Activated CD4-positive, alpha-beta T cell treated with anti-CD3 and anti-CD28 coated beads, Interleukin-2, amount 10 ng/mL, durations not matched to agents 7 days and 5 days (primary cell): ENCODE results near the gene PCGF2. TPM values are rescaled to one million over a fixed set of nuclear protein-coding genes. Genes with fewer than 3 reads are reported as not detected.
A peak's percentile ranks its signal among the peaks of the same experiment; 100 is the strongest.

Experiments
- CTCF ChIA-PET: fragments of 350-600 bp; sonication (Branson Sonifier 250); formaldehyde crosslinking; loops from one replicate; lab custom pipeline; 2021; ENCODE audit warnings: antibody characterized with exemption; lab: Charles Lee
- POLR2A ChIA-PET: fragments of 350-600 bp; sonication (Branson Sonifier 250); formaldehyde crosslinking; loops from one replicate; lab custom pipeline; 2021; ENCODE audit warnings: antibody characterized with exemption; lab: Charles Lee
- DNase-seq: peaks from one replicate; pipeline ENCODE4 v3.0.0-alpha.2; 2020
- H3K27ac Mint-ChIP-seq: one replicate; pipeline ENCODE4 v1.8.0; 2021; ENCODE audit warnings: mild to moderate bottlenecking, moderate library complexity, mixed read lengths
- H3K27me3 Mint-ChIP-seq: one replicate; pipeline ENCODE4 v1.8.0; 2021; ENCODE audit warnings: mixed read lengths
- H3K36me3 Mint-ChIP-seq: one replicate; pipeline ENCODE4 v1.8.0; 2021; ENCODE audit warnings: low read depth, mixed read lengths
- H3K4me1 Mint-ChIP-seq: one replicate; pipeline ENCODE4 v1.8.0; 2021; ENCODE audit warnings: mixed read lengths
- H3K4me3 Mint-ChIP-seq: one replicate; pipeline ENCODE4 v1.8.0; 2021; ENCODE audit warnings: mild to moderate bottlenecking, moderate library complexity, mixed read lengths
- H3K9me3 Mint-ChIP-seq: one replicate; pipeline ENCODE4 v1.8.0; 2021; ENCODE audit warnings: mixed read lengths
- total RNA-seq, 2 experiments: library from RNA; stranded (reverse); gene quantifications; one replicate each; pipeline ENCODE4 v1.2.3, GENCODE V29; 2021

Gene PCGF2
- total RNA-seq, 2 experiments from 2014 or later = 0.22 to 0.23 TPM

DNA sequence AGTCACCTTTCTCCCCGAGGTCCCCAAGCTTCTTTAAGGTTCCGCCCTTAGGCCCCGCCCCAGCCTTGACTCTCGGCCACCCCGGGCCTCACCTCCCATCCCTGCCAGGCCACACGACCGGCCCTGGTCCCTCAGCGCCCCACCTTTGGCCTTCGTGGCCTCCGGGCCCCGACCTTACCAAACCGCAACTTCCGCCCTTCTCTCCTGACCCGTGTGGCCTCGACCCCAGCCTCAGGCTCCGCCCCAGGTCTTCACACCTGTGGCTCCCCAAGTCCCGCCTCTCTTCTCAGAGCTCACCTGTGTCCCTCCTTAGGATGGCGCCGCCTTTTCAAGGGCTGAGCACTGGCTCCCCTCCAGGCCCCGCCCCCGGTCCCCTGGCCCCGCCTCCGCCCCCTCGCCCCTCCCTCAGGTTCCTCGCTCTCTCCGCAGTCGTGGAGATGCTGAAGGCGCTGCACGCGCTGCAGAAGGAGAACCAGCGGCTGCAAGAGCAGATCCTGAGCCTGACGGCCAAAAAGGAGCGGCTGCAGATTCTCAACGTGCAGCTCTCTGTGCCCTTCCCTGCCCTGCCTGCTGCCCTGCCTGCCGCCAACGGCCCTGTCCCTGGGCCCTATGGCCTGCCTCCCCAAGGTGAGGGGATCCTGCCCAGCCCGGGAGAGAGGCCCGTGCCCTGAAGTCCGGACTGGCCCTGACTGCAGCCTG is 28.0 kb downstream of the PCGF2 start:
- peaks cover 51% of the 10 kb centered on the region for H3K36me3 Mint-ChIP-seq

DNA sequence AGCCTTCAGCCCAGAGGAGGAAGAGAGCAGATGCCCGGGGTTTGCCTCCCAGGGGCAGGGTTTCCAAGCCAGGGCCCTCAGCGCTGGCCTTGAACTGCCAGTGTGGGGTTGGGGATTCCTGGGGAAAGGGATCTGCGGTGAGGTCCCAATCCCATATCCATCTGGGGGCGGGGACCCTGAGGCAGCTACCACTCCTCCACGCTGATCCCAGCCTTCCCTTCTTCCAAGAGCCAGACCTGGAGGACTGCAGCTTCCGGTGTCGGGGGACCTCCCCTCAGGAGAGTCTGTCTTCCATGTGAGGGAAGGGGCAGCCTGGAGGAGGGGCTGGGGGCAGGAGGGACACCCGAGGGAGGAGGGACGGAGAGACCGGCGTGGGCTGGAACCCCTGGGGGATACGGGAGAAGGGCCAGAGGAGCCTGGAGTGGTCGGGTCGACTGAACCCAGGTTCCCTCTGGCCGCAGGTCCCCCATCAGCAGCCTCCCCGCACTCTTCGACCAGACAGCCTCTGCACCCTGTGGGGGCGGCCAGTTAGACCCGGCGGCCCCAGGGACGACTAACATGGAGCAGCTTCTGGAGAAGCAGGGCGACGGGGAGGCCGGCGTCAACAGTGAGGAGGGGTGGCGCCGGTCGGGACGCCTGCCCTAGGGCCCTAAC is 28.7 kb downstream of the PCGF2 start:
- peak overlapping the region; percentile 31 for H3K27ac Mint-ChIP-seq
- DNase-seq = no peak
- H3K27me3 Mint-ChIP-seq = no peaks in the 10 kb centered on the region
- no peak overlapping the region for H3K4me3 Mint-ChIP-seq
- ChIA-PET CTCF (interaction anchor here (0.9 to 1.9 kb wide), 6 partner anchors 8 to 21 kb away, joined by 3 to 7 read pairs (median 4); partner anchors contain the start of gene CISD3), POLR2A (interaction anchor here (0.6 to 1.0 kb wide), 3 partner anchors 8 to 15 kb away, joined by 3 to 10 read pairs (median 3); partner anchors contain the start of gene MLLT6)
- no peaks in the 10 kb centered on the region for H3K9me3 Mint-ChIP-seq
- peaks cover 51% of the 10 kb centered on the region for H3K36me3 Mint-ChIP-seq
- peaks cover 28% of the 10 kb centered on the region for H3K4me1 Mint-ChIP-seq

More for the DNA sequence above, 28.0 kb downstream of the PCGF2 start:
- Mint-ChIP-seq H3K4me3 (no peak overlapping the region), H3K27me3 (no peaks in the 10 kb centered on the region), H3K9me3 (no peaks in the 10 kb centered on the region), H3K27ac (peak overlapping the region; percentile 41), H3K4me1 (peaks cover 31% of the 10 kb centered on the region)
- no peak for DNase-seq
- ChIA-PET POLR2A (interaction anchor here (0.6 kb wide), 1 partner anchor 8 kb away, joined by 3 read pairs; no protein-coding TSS in a partner anchor), CTCF (interaction anchor here (1.5 to 1.9 kb wide), 3 partner anchors 9 to 11 kb away, joined by 3 to 7 read pairs (median 4); no protein-coding TSS in a partner anchor)

DNA sequence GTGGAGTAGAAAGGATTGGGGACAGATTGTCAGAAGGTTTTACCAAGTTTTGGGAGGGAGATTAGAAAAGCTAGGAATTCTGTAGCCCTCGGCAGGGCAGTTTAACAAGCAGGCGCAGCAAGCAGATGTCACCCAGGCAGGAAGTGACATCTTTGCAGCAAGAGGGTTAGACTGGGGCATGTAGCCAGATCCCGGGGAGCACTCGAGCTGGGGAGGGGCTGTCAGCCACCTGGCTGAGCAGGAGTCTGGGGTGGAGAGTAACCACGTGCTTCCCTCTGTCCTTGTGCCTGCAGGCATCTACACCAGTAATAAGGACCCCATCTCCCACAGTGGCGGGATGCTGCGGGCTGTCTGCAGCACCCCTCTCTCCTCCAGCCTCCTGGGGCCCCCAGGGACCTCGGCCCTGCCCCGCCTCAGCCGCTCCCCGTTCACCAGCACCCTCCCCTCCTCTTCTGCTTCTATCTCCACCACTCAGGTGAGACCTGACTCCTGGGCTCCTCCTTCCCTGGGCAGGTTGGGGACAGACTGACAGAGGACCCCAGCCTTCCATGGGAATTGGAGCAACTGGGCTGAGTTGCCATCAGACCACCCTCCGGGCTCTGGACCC is 30.9 kb downstream of the PCGF2 start:
- Mint-ChIP-seq H3K27me3 (no peaks in the 10 kb centered on the region), H3K27ac (peak overlapping the region; percentile 11), H3K9me3 (no peaks in the 10 kb centered on the region), H3K4me3 (no peak overlapping the region), H3K36me3 (peaks cover 60% of the 10 kb centered on the region), H3K4me1 (peaks cover 33% of the 10 kb centered on the region)
- CTCF ChIA-PET = interaction anchor here (0.5 to 2.1 kb wide), 3 partner anchors 9 to 78 kb away, joined by 4 to 5 read pairs (median 5); no protein-coding TSS in a partner anchor
- POLR2A ChIA-PET = interaction anchor here (1.3 kb wide), 1 partner anchor 11 kb away, joined by 3 read pairs; no protein-coding TSS in a partner anchor
- DNase-seq = no peak

DNA sequence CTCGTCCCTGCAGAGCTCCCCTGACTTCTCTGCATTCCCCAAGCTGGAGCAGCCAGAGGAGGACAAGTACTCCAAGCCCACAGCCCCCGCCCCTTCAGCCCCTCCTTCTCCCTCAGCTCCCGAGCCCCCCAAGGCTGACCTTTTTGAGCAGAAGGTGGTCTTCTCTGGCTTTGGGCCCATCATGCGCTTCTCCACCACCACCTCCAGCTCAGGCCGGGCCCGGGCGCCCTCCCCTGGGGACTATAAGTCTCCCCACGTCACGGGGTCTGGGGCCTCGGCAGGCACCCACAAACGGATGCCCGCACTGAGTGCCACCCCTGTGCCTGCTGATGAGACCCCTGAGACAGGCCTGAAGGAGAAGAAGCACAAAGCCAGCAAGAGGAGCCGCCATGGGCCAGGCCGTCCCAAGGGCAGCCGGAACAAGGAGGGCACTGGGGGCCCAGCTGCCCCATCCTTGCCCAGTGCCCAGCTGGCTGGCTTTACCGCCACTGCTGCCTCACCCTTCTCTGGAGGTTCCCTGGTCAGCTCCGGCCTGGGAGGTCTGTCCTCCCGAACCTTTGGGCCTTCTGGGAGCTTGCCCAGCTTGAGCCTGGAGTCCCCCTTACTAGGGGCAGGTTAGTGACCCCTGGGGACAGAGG is 31.6 kb downstream of the PCGF2 start:
- no peaks in the 10 kb centered on the region for H3K9me3 Mint-ChIP-seq
- peaks cover 66% of the 10 kb centered on the region for H3K36me3 Mint-ChIP-seq
- ChIA-PET POLR2A (interaction anchor here (1.3 kb wide), 1 partner anchor 12 kb away, joined by 3 read pairs; no protein-coding TSS in a partner anchor), CTCF (interaction anchor here (0.5 to 2.1 kb wide), 6 partner anchors 9 to 79 kb away, joined by 3 to 7 read pairs (median 4); no protein-coding TSS in a partner anchor)
- H3K4me1 Mint-ChIP-seq = peaks cover 39% of the 10 kb centered on the region
- DNase-seq = no peak
- H3K27ac Mint-ChIP-seq = no peak overlapping the region
- H3K27me3 Mint-ChIP-seq = no peaks in the 10 kb centered on the region
- H3K4me3 Mint-ChIP-seq = no peak overlapping the region

DNA sequence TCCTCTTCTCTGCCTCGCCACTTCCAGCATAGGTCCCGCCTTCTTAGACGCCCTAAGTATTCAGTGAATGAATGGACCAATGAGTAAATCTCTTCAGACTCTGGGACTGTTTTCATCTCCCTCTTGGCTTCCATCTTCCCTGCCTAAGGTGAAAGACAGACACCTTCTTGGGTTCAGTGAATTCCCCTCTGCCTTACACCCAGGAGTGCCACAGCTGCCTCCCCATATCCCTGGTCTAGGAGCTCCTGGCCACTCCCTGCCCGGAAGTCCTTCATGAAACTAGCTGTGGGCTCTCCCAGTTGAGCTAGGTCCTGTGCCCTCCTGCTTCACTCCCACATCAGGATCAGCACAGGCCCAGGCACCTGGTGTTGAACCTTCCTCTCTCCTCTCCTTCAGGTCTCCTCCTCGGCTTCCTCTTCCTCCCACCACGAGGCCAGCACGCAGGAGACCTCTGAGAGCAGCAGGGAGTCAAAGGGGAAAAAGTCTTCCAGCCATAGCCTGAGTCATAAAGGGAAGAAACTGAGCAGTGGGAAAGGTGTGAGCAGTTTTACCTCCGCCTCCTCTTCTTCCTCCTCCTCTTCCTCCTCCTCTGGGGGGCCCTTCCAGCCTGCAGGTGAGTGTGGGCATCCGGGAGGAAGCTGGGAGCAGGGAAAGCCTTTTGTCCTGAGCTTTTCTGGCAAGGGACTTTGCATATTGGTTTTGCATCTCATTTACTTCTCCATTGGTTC is 32.8 kb downstream of the PCGF2 start:
- H3K4me1 Mint-ChIP-seq = peaks cover 46% of the 10 kb centered on the region
- no peak for DNase-seq
- no peak overlapping the region for H3K4me3 Mint-ChIP-seq
- peak overlapping the region; percentile 64 for H3K27ac Mint-ChIP-seq
- no peaks in the 10 kb centered on the region for H3K27me3 Mint-ChIP-seq
- POLR2A ChIA-PET = interaction anchor here (0.6 kb wide), 1 partner anchor 11 kb away, joined by 4 read pairs; no protein-coding TSS in a partner anchor
- no peaks in the 10 kb centered on the region for H3K9me3 Mint-ChIP-seq
- peaks cover 67% of the 10 kb centered on the region for H3K36me3 Mint-ChIP-seq
- CTCF ChIA-PET = interaction anchor here (0.6 to 2.1 kb wide), 7 partner anchors 9 to 438 kb away, joined by 3 to 7 read pairs (median 4); no protein-coding TSS in a partner anchor

DNA sequence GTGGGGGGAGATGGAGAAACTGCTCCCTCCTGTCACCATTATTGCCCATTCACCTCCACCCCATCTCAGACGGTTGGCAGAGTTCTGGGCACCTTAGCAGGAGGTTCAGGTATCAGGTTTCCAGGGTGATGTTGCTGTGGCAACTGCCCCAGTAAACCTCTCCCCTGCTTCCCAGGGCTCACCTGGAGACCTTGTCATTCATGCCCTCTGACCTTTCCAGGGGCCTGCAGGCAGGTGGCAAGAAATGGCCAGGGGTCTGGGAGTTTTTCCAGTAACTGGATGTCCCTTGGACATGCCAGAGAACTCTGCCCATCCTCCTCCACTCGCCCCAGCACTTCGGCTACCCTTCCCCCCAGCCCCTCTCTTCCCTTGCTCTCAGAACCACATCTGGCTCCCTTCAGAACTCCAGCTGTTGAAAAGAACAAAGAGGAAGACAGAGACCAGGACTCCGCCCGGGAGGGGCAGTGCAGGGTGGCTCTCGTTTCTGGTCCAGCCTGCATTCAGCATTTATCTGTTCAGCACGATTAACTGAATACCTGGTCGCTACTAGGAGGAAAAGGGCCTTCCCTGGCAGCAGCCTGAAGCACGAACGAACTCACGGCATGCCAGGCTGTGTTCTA is 34.6 kb downstream of the PCGF2 start:
- POLR2A ChIA-PET = no interaction called here
- peaks cover 55% of the 10 kb centered on the region for H3K4me1 Mint-ChIP-seq
- H3K27me3 Mint-ChIP-seq = no peaks in the 10 kb centered on the region
- CTCF ChIA-PET = no interaction called here
- no peak overlapping the region for H3K4me3 Mint-ChIP-seq
- no peak for DNase-seq
- H3K27ac Mint-ChIP-seq = no peak overlapping the region
- H3K36me3 Mint-ChIP-seq = peaks cover 71% of the 10 kb centered on the region
- H3K9me3 Mint-ChIP-seq = no peaks in the 10 kb centered on the region

DNA sequence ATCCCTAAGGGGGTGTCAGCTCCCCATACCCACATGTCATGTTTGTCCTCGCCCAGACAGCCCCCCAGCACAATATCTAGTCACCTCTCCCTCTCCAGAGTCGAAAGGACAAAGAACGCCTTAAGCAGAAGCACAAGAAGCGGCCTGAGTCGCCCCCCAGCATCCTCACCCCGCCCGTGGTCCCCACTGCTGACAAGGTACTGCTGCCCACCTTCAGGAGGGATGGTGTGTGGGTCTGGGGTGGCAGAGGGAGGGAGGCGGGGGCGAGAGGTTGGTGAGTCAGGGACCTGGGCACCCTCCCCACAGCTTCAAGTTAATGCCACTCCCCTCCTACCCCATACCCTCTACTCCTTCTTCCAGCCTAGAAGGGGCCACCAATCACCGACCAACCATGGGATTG is 35.5 kb downstream of the PCGF2 start:
- peak overlapping the region; percentile 46 for H3K27ac Mint-ChIP-seq
- peaks cover 61% of the 10 kb centered on the region for H3K4me1 Mint-ChIP-seq
- CTCF ChIA-PET = no interaction called here
- H3K36me3 Mint-ChIP-seq = peaks cover 73% of the 10 kb centered on the region
- no peaks in the 10 kb centered on the region for H3K27me3 Mint-ChIP-seq
- H3K9me3 Mint-ChIP-seq = no peaks in the 10 kb centered on the region
- DNase-seq = no peak
- H3K4me3 Mint-ChIP-seq = no peak overlapping the region
- POLR2A ChIA-PET = no interaction called here

DNA sequence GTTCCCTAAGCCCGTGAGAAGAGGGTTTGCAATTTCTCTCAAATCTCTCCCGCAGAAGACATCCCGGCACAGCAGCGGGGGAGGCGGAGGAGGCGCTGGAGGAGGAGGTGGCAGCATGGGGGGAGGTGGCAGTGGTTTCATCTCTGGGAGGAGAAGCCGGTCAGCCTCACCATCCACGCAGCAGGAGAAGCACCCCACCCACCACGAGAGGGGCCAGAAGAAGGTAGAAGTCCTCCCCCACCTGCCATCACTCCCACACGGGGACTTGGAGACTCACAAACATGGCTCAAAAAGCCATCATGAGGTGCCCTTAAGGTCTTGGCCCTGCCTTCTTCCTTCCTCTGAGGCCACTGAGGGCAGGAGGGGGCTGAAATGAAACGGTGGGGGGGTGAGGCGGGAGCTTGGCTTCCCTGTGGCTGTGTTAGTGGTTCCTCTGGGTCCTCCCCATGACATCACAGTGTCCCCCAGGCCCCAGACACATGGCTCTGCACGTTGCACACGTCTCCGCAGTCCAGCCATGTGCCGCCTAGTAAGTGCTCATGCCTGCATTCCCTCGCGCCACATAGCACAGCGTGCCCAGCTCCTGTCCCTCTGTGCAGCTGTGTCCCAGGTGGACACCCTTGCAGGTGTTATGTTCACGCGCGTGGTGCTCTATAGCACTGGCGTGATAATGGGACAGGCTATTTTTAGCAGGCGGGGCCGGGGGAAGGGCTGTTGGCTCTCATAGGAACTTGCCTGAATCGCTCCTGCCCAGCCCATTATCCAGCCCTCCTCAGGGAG is 36.2 kb downstream of the PCGF2 start:
- Mint-ChIP-seq H3K9me3 (no peaks in the 10 kb centered on the region), H3K4me1 (peaks cover 67% of the 10 kb centered on the region), H3K4me3 (no peak overlapping the region), H3K27me3 (no peaks in the 10 kb centered on the region), H3K27ac (peak overlapping the region; percentile 46), H3K36me3 (peaks cover 74% of the 10 kb centered on the region)
- POLR2A ChIA-PET = interaction anchor here (0.8 kb wide), 1 partner anchor 8 kb away, joined by 3 read pairs; no protein-coding TSS in a partner anchor
- CTCF ChIA-PET = interaction anchor here (0.5 kb wide), 1 partner anchor 95 kb away, joined by 3 read pairs; no protein-coding TSS in a partner anchor
- no peak for DNase-seq

DNA sequence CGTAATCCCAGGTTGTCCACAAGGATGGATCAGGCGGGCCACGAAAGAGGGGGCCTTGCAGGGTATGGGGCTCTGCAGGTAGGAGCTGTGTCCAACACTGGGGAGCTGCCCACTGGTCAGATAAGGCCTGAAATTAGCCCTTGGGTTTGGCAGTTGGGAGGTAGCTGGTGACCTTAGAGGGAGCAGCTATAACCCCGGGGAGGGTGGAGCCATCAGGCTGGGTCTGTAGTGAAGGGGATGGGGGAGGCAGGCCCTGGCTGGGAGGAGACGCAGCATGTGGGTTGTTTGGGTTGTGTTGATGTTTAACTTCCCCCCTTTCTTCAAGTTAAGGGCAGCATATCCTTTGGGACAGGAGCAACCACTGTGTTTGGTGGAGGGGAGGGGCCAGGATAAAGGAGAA is 37.2 kb downstream of the PCGF2 start:
- Mint-ChIP-seq H3K27me3 (no peaks in the 10 kb centered on the region), H3K4me3 (no peak overlapping the region), H3K9me3 (no peaks in the 10 kb centered on the region), H3K27ac (peak overlapping the region; percentile 19), H3K4me1 (peaks cover 70% of the 10 kb centered on the region), H3K36me3 (peaks cover 77% of the 10 kb centered on the region)
- DNase-seq = no peak
- ChIA-PET POLR2A (no interaction called here), CTCF (interaction anchor here (0.7 to 1.9 kb wide), 5 partner anchors 8 to 34 kb away, joined by 3 to 8 read pairs (median 3); no protein-coding TSS in a partner anchor)

DNA sequence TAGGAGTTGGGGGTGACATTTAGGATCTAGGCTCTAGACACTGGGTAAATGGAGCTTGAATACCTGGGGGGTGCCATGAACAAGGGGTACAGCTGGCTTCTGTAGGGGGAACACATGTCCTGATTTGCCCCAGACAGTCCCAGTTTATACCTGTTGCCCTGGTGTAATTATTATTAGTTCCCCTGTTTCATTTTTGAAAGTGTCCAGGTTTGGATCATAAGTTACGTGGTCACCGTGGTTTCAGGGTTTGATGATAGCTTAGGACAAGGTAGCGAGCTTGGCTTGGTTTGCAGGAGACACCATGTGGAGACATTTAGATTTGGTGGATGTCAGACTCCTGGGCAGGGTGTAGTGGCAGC is 37.6 kb downstream of the PCGF2 start:
- H3K27me3 Mint-ChIP-seq = no peaks in the 10 kb centered on the region
- H3K36me3 Mint-ChIP-seq = peaks cover 77% of the 10 kb centered on the region

More for the DNA sequence above, 37.6 kb downstream of the PCGF2 start:
- H3K9me3 Mint-ChIP-seq = no peaks in the 10 kb centered on the region
- DNase-seq = no peak
- H3K4me3 Mint-ChIP-seq = no peak overlapping the region
- POLR2A ChIA-PET = no interaction called here
- no peak overlapping the region for H3K27ac Mint-ChIP-seq
- H3K4me1 Mint-ChIP-seq = peaks cover 66% of the 10 kb centered on the region
- CTCF ChIA-PET = interaction anchor here (0.7 to 1.9 kb wide), 6 partner anchors 9 to 34 kb away, joined by 3 to 8 read pairs (median 3); no protein-coding TSS in a partner anchor
